Measurements from ENCODE around the gene TMEM252.

DNA sequence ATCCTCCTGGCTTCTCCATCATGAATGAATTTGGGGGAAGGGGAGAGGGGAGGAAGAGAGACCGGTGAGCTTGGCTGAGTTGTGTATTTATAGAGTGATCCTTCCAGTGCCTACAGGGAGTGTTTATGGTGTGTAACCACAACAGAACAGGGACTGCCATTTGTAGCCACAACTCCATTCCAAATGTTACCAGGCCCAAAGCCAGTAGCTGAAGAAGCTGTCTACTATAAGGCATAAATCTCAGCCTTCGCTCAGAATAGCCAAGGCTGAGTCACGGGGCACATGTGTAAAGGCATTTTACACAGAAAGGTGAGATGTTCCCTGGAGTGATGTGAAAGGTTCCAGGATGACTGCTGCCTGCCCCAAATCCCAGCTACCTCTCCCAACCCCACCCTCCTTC is 2.5 kb downstream of the TMEM252 start:
- TF ChIP-seq TEAD4 (IDR thresholded peaks at IDR 0.05; ENCODE audit: borderline replicate concordance, insufficient read depth) (no peak), POLR2AphosphoS5 (IDR thresholded peaks at IDR 0.05; ENCODE audit: low read depth, low read length) (no peak), SMC3 (IDR thresholded peaks at IDR 0.05; ENCODE audit: low read depth, low read length) (no peak), TAF1 (IDR thresholded peaks at IDR 0.05; ENCODE audit: borderline replicate concordance, low read depth, low read length) (no peak), EP300 (IDR thresholded peaks at IDR 0.05; ENCODE audit: borderline replicate concordance in 1 of 2, low read depth in 1 of 2, low read length in 1 of 2) (no peak)
- TF ChIP-seq, protein P1, sequence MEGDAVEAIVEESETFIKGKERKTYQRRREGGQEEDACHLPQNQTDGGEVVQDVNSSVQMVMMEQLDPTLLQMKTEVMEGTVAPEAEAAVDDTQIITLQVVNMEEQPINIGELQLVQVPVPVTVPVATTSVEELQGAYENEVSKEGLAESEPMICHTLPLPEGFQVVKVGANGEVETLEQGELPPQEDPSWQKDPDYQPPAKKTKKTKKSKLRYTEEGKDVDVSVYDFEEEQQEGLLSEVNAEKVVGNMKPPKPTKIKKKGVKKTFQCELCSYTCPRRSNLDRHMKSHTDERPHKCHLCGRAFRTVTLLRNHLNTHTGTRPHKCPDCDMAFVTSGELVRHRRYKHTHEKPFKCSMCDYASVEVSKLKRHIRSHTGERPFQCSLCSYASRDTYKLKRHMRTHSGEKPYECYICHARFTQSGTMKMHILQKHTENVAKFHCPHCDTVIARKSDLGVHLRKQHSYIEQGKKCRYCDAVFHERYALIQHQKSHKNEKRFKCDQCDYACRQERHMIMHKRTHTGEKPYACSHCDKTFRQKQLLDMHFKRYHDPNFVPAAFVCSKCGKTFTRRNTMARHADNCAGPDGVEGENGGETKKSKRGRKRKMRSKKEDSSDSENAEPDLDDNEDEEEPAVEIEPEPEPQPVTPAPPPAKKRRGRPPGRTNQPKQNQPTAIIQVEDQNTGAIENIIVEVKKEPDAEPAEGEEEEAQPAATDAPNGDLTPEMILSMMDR (IDR thresholded peaks at IDR 0.05), result no peak
- TF ChIP-seq, protein P2, sequence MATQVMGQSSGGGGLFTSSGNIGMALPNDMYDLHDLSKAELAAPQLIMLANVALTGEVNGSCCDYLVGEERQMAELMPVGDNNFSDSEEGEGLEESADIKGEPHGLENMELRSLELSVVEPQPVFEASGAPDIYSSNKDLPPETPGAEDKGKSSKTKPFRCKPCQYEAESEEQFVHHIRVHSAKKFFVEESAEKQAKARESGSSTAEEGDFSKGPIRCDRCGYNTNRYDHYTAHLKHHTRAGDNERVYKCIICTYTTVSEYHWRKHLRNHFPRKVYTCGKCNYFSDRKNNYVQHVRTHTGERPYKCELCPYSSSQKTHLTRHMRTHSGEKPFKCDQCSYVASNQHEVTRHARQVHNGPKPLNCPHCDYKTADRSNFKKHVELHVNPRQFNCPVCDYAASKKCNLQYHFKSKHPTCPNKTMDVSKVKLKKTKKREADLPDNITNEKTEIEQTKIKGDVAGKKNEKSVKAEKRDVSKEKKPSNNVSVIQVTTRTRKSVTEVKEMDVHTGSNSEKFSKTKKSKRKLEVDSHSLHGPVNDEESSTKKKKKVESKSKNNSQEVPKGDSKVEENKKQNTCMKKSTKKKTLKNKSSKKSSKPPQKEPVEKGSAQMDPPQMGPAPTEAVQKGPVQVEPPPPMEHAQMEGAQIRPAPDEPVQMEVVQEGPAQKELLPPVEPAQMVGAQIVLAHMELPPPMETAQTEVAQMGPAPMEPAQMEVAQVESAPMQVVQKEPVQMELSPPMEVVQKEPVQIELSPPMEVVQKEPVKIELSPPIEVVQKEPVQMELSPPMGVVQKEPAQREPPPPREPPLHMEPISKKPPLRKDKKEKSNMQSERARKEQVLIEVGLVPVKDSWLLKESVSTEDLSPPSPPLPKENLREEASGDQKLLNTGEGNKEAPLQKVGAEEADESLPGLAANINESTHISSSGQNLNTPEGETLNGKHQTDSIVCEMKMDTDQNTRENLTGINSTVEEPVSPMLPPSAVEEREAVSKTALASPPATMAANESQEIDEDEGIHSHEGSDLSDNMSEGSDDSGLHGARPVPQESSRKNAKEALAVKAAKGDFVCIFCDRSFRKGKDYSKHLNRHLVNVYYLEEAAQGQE (IDR thresholded peaks at IDR 0.05; ENCODE audit: low read depth, low read length), result no peak

Data from SK-N-SH (cell line).